ENCODE data around the gene NAMPT. TPM values are rescaled to one million over a fixed set of nuclear protein-coding genes. Genes with fewer than 3 reads are reported as not detected.

The NAMPT gene
- total RNA-seq, 6 experiments from 2014 or later = 118 to 726 (median 515) TPM

DNA sequence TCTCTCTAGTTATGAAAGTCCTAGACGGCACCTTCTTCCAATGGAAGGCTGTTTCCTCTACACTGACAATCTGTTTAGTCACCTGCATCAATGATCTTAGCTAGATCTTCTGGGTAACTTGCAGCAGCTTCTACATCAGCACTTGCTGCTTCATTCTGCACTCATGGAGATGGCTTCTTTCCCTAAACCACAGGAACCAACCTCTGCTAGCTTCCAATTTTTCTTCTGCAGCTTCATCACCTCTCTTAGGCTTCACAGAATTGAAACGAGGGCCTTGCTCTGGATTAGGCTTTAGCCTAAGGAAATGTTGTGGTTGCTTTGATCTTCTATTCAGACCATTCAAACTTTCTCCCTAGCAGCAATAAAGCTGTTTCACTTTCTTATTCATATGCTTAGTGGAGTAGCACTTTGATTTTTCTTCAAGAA lies 24.6 kb downstream of the NAMPT start:
- Histone ChIP-seq H3K9me3 (no peaks in the 10 kb centered on the region), H3K4me1 (peaks cover 0 to 46% (median 11%) of the 10 kb centered on the region in 4 donors), H3K27me3 (no peaks in the 10 kb centered on the region), H3K36me3 (peaks cover 24 to 87% (median 51%) of the 10 kb centered on the region in 4 donors), H3K4me3 (no peak overlapping the region), H3K27ac (peak overlapping the region in 2 of 3 donors; percentile 10 to 12)
- WGBS (ENCODE audit: insufficient coverage, low coverage, low lambda C conversion rate, missing lambda C conversion rate) = 81% methylated on average over 2 of the region's 2 CpGs
- no peak for DNase-seq
- TF ChIP-seq POLR2A (IDR thresholded peaks at IDR 0.05) = no peak
- no peak for TF ChIP-seq CTCF (IDR thresholded peaks at IDR 0.05)
- intact Hi-C loops (cut with DNase I) = no loop called here
- ATAC-seq = peak in 1 of 4 donors; percentile 3

- ATAC-seq = no peak
- 73% methylated on average over 4 of the region's 7 CpGs for WGBS (ENCODE audit: insufficient coverage, low coverage, low lambda C conversion rate, missing lambda C conversion rate)
- H3K36me3 ChIP-seq = peaks cover 25 to 87% (median 47%) of the 10 kb centered on the region in 4 donors
- H3K27ac ChIP-seq = peak overlapping the region in 2 of 3 donors; percentile 63 to 85
- H3K4me3 ChIP-seq = no peak overlapping the region
- H3K9me3 ChIP-seq = no peaks in the 10 kb centered on the region
- intact Hi-C loops (cut with DNase I) = no loop called here
- no peak for DNase-seq
- no peaks in the 10 kb centered on the region for H3K27me3 ChIP-seq
- H3K4me1 ChIP-seq = peaks cover 0 to 45% (median 11%) of the 10 kb centered on the region in 4 donors
- TF ChIP-seq CTCF (IDR thresholded peaks at IDR 0.05) (no peak), POLR2A (IDR thresholded peaks at IDR 0.05) (no peak)
These were observed 26.0 kb downstream of the NAMPT start for GRCh38 chr7:106258789-106259188.

DNA sequence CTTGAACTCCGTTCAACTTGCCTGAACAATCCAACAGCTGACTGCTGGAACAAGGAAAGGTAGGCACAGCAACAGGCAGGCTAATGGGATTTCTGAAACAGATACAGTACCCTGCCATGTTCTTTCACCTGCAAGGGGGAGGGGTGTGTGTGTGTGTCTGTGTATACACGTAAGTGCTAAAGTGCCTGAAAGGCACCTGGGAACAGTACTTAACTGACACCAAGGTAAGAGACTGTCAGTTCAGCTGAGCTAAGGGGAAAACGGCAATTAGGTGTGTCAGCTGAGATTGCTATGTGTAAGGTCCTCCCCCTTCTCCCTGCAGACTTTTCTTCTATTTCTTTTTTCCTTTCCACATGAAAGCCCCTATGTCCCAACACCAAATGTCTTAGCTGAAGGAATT lies 27.0 kb downstream of the NAMPT start:
- Histone ChIP-seq H3K9me3 (no peaks in the 10 kb centered on the region), H3K4me1 (peaks cover 0 to 44% (median 11%) of the 10 kb centered on the region in 4 donors), H3K4me3 (no peak overlapping the region), H3K27me3 (no peaks in the 10 kb centered on the region), H3K27ac (peak overlapping the region in 2 of 3 donors; percentile 63 to 85), H3K36me3 (peaks cover 28 to 87% (median 52%) of the 10 kb centered on the region in 4 donors)
- DNase-seq (peak in 1 of 3 donors; percentile 52), ATAC-seq (peak; percentile 21 to 52 (median 50))
- TF ChIP-seq CTCF (IDR thresholded peaks at IDR 0.05) (no peak), POLR2A (IDR thresholded peaks at IDR 0.05) (peak; percentile 41)
- intact Hi-C loops (cut with DNase I) = no loop called here
- WGBS (ENCODE audit: insufficient coverage, low coverage, low lambda C conversion rate, missing lambda C conversion rate) = 55% methylated on average over 3 of the region's 3 CpGs

- H3K4me1 ChIP-seq = peaks cover 0 to 46% (median 11%) of the 10 kb centered on the region in 4 donors
- H3K36me3 ChIP-seq = peaks cover 26 to 87% (median 52%) of the 10 kb centered on the region in 4 donors
- peak overlapping the region in 2 of 3 donors; percentile 63 to 85 for H3K27ac ChIP-seq
These were observed 28.6 kb downstream of the NAMPT start for GRCh38 chr7:106256144-106256543.

More at GRCh38 chr7:106256144-106256543, 28.6 kb downstream of the NAMPT start:
- intact Hi-C loops (cut with DNase I) = no loop called here
- Histone ChIP-seq H3K4me3 (no peak overlapping the region), H3K9me3 (no peaks in the 10 kb centered on the region), H3K27me3 (no peaks in the 10 kb centered on the region)
- TF ChIP-seq CTCF (IDR thresholded peaks at IDR 0.05) (no peak), POLR2A (IDR thresholded peaks at IDR 0.05) (no peak)
- 27% methylated on average over 2 of the region's 2 CpGs for WGBS (ENCODE audit: insufficient coverage, low coverage, low lambda C conversion rate, missing lambda C conversion rate)
- peak; percentile 20 to 62 (median 50) for ATAC-seq
- DNase-seq = peak in 1 of 3 donors; percentile 65

Data from right lobe of liver (tissue), 6 donors.